Ishikawa (cell line): Measurements from ENCODE around the gene ASAP2.

Experiments used
- CEBPB ChIP-seq: IDR thresholded peaks from 2 replicates; pipeline ENCODE4 v1.6.1; 2012
- CREB1 ChIP-seq: IDR thresholded peaks from 2 replicates; pipeline ENCODE4 v1.6.1; 2012; ENCODE audit warnings: low read depth
- EGR1 ChIP-seq: IDR thresholded peaks from 2 replicates; pipeline ENCODE4 v1.6.1; 2012
- EP300 ChIP-seq: IDR thresholded peaks from 2 replicates; pipeline ENCODE4 v1.6.1; 2012; ENCODE audit warnings: borderline replicate concordance
- FOXM1 ChIP-seq: IDR thresholded peaks from 2 replicates; pipeline ENCODE4 v1.6.1; 2012; ENCODE audit warnings: low read depth, borderline replicate concordance
- NFIC ChIP-seq: IDR thresholded peaks from 2 replicates; pipeline ENCODE4 v1.6.1; 2012
- RAD21 ChIP-seq: IDR thresholded peaks from 2 replicates; pipeline ENCODE4 v1.6.1; 2012; ENCODE audit warnings: low read depth
- TAF1 ChIP-seq: IDR thresholded peaks from 2 replicates; pipeline ENCODE4 v1.6.1; 2012; ENCODE audit warnings: low read depth, mild to moderate bottlenecking
- TCF12 ChIP-seq: IDR thresholded peaks from 2 replicates; pipeline ENCODE4 v1.6.1; 2012; ENCODE audit warnings: low read depth
- TEAD4 ChIP-seq: IDR thresholded peaks from 2 replicates; pipeline ENCODE4 v1.6.1; 2012
- YY1 ChIP-seq: IDR thresholded peaks from 2 replicates; pipeline ENCODE4 v1.6.1; 2012; ENCODE audit warnings: low read depth
- ZBTB7A ChIP-seq: IDR thresholded peaks from 2 replicates; pipeline ENCODE4 v1.6.1; 2012; ENCODE audit warnings: low read depth
- TF ChIP-seq, protein P1 (sequence below): IDR thresholded peaks from 2 replicates; pipeline ENCODE4 v1.6.1; 2012; ENCODE audit warnings: low read depth, mild to moderate bottlenecking
- TF ChIP-seq, protein P2 (sequence below): IDR thresholded peaks from 2 replicates; pipeline ENCODE4 v1.6.1; 2012
- TF ChIP-seq, protein P3 (sequence below): IDR thresholded peaks from 2 replicates; pipeline ENCODE4 v1.6.1; 2012

Gene ASAP2

DNA sequence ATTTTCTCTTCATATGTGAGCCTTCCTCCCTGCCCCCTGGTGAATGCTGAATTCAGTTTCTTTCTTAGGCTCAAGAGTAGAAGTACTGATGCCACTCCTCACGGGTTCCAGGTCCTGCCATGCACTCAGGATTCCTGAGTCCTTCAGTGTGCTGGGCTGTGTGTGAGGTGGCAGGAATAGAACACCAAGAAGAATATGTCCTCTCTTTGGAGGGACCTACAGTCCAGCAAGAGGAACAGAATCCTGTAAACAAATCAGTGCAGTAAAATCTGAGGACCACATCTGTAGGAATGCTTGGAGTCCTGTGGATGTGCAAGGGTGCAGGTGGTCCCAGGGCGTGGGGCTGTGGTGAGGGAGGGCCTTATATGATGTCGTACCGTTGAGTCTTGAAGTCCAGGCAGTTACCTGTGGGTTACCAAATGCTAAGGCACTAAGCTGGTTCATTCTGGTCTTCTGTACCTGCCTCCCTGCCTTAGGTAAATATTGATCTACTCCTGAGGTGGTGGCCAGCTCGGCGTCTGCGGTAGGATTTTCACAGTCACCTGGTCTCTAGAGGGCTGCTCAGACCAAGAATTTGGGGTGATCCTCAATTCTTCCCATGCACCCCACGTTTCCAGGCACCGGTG lies 5.5 kb downstream of the ASAP2 start:
- TF ChIP-seq TEAD4 (no peak), EGR1 (no peak), NFIC (no peak), FOXM1 (no peak), YY1 (no peak), RAD21 (no peak), ZBTB7A (no peak), CEBPB (no peak), EP300 (no peak)
- TF ChIP-seq, protein P1, sequence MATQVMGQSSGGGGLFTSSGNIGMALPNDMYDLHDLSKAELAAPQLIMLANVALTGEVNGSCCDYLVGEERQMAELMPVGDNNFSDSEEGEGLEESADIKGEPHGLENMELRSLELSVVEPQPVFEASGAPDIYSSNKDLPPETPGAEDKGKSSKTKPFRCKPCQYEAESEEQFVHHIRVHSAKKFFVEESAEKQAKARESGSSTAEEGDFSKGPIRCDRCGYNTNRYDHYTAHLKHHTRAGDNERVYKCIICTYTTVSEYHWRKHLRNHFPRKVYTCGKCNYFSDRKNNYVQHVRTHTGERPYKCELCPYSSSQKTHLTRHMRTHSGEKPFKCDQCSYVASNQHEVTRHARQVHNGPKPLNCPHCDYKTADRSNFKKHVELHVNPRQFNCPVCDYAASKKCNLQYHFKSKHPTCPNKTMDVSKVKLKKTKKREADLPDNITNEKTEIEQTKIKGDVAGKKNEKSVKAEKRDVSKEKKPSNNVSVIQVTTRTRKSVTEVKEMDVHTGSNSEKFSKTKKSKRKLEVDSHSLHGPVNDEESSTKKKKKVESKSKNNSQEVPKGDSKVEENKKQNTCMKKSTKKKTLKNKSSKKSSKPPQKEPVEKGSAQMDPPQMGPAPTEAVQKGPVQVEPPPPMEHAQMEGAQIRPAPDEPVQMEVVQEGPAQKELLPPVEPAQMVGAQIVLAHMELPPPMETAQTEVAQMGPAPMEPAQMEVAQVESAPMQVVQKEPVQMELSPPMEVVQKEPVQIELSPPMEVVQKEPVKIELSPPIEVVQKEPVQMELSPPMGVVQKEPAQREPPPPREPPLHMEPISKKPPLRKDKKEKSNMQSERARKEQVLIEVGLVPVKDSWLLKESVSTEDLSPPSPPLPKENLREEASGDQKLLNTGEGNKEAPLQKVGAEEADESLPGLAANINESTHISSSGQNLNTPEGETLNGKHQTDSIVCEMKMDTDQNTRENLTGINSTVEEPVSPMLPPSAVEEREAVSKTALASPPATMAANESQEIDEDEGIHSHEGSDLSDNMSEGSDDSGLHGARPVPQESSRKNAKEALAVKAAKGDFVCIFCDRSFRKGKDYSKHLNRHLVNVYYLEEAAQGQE = no peak
- TF ChIP-seq, protein P2, sequence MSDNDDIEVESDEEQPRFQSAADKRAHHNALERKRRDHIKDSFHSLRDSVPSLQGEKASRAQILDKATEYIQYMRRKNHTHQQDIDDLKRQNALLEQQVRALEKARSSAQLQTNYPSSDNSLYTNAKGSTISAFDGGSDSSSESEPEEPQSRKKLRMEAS = no peak
- TF ChIP-seq, protein P3, sequence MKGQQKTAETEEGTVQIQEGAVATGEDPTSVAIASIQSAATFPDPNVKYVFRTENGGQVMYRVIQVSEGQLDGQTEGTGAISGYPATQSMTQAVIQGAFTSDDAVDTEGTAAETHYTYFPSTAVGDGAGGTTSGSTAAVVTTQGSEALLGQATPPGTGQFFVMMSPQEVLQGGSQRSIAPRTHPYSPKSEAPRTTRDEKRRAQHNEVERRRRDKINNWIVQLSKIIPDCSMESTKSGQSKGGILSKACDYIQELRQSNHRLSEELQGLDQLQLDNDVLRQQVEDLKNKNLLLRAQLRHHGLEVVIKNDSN = no peak

DNA sequence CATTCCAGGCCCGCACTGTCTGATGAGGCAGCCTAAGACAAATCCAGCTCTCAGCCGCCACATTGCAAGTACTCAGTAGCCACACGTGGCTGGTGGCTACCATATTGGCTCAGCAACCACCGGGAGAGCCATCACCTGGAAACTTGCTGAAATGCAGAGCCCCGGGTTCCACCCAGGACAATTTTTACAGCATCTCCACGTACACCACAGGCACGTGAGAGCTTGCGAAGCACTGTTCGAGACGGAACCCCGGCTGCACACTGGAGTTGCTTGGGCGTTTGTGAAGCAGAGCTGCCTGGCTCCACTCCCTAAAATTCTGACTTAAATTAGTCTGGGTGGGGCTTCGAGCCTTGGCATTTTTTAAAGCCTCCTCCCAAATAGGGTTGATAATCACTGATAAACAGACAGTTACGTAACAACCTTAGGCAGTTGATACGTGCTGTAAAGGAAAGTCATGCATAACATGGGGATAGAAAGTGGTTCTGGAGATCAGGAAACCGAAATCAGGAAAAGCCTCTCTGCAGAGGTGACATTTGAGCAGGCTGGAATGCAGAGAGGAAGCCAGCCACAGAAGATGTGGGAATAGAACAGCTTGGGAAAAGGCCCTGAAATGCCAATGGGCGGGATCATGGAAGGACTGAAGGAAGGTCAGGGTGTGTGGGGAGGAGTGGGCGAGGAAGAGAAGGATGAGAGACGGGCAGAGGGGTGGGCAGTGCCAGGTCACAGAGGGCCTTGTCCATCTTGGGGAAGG lies 6.2 kb downstream of the ASAP2 start:
- TF ChIP-seq NFIC (no peak), EP300 (no peak), TCF12 (no peak), RAD21 (no peak), TEAD4 (no peak)
- TF ChIP-seq, protein P1 = no peak

DNA sequence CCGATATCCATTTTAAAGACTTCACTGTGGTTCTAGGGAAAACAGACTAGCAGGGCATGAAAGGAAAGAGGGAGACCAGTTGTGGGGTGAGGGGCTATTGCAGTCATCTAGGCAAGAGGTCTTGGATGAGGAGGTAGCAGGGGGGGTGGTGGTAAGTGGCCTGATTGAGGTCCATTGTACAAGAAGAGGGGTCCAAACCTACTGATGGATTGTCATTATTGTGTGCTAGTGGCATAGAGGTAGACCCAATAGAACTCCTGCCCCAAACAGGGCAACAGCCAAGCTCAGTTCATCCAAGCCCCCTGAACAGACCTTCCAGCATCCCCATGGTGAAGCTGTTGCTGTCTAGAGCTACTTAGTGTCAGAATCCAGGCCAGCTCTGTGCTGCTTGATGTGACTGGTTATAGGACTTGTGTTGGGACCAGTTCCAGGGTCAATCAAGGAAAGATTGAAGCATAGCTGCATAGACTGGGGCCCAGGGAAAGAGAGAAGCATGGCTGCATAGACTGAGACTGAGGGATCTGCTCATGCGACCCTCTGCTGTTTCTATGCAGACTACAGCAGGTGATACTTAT lies 7.0 kb downstream of the ASAP2 start:
- TF ChIP-seq CEBPB (no peak), FOXM1 (no peak), EGR1 (no peak)
- TF ChIP-seq, protein P2 = no peak
- TF ChIP-seq, protein P1 = no peak

DNA sequence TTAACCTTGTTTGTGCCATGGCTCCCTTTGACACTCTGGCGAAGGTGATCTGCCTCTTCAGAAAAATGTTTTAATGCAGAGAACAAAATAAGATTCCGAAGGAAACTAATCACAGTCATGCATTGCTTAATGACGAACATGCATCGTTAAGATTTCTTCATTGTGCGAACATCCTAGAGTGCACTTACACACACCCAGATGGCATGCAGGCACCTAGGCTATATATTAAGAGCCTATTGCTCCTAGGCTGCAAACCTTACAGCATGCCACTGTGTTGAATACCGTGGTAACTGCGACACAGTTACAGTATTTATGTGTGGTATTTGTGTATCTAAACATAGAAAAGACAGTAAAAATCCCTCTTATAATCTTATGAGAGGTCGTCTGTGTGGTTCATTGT lies 8.3 kb downstream of the ASAP2 start:
- TF ChIP-seq, protein P3 = no peak
- TF ChIP-seq NFIC (no peak), TCF12 (no peak), ZBTB7A (no peak), TAF1 (no peak), TEAD4 (no peak), EGR1 (no peak), EP300 (no peak), CEBPB (no peak), RAD21 (no peak), YY1 (no peak), CREB1 (no peak), FOXM1 (no peak)
- TF ChIP-seq, protein P2 = no peak
- TF ChIP-seq, protein P1 = no peak
